NCI-H82 (cell line): ENCODE data around the gene SEMA3D.

Source experiments
- DNase-seq: peaks from one replicate; lab custom pipeline; 2025; lab: John Stamatoyannopoulos, UW

SEMA3D gene

GRCh38 chr7:85078181-85078580, 108.7 kb downstream of the SEMA3D start:
- no peak for DNase-seq

- no peak for DNase-seq
Observed at GRCh38 chr7:85075864-85076263, 111.0 kb downstream of the SEMA3D start.

- no peak for DNase-seq
Observed at GRCh38 chr7:85074992-85075391, 111.9 kb downstream of the SEMA3D start.

- no peak for DNase-seq
Observed at GRCh38 chr7:85074016-85074415, 112.8 kb downstream of the SEMA3D start.

GRCh38 chr7:85070967-85071628, 115.8 kb downstream of the SEMA3D start:
- DNase-seq: no peak

- DNase-seq: no peak
Observed at GRCh38 chr7:85068799-85069198, 118.1 kb downstream of the SEMA3D start.

- DNase-seq: no peak
Observed at GRCh38 chr7:85067371-85067770, 119.5 kb downstream of the SEMA3D start.

- no peak for DNase-seq
Observed at GRCh38 chr7:85065888-85066485, 120.9 kb downstream of the SEMA3D start.

DNA sequence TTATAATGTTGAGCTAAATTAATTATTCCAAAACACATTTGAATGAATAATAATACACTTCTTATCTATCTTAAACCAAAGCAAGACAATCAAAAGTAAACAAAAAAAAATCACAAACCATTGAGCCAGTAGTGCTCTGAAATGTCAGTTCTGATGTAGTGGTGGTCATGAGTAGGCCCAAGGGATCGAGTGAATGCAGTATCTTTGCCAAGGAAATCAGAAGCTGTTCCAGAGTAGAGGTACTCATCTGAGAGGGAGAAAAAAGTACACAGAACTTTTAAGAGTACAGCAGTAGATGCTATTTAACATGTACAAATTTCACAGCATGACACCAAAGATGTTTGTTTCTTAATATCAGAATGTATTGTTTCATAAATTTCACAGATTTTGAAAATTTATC, 121.5 kb downstream of the SEMA3D start:
- DNase-seq: no peak

DNA sequence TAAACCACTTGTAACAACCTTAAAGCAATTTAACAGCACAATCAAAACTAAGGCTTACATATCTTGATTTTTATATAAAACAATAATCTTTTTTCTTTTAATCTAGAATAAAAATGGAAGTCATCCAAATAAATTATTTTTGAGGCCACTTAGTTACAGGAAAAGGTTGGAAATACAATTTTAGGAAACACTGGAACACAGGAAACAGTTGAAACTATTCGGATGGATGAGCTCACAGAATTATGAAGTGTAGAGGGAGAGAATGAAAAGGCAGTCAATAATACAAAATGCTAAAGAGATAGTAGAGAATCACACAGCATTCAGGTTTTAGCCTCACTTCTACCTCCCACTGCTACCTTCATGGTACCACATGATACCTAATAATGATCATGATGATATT, 124.2 kb downstream of the SEMA3D start:
- DNase-seq: no peak

- no peak for DNase-seq
Observed at GRCh38 chr7:85061456-85061855, 125.4 kb downstream of the SEMA3D start.

GRCh38 chr7:85060696-85061095, 126.2 kb downstream of the SEMA3D start:
- DNase-seq: no peak

- no peak for DNase-seq
Observed at GRCh38 chr7:85055906-85056305, 130.9 kb downstream of the SEMA3D start.

DNA sequence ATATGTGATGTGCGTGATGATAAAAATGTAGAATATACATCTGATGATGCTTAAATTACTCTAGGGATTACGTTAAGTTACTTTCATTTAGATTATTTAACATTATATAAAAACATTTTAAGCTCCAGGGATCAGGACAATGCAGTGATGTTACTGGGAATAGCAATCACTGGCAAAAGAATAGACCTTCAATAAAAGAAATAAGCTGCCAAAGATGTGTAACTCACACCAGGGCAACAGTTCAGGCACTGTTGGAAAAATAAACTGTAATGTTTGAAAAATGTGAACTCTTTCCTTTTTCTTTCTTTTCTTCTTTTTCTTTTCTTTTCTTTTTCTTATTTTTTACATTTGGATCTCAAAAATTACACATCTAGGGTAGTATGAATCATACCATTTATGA, 131.7 kb downstream of the SEMA3D start:
- no peak for DNase-seq

DNA sequence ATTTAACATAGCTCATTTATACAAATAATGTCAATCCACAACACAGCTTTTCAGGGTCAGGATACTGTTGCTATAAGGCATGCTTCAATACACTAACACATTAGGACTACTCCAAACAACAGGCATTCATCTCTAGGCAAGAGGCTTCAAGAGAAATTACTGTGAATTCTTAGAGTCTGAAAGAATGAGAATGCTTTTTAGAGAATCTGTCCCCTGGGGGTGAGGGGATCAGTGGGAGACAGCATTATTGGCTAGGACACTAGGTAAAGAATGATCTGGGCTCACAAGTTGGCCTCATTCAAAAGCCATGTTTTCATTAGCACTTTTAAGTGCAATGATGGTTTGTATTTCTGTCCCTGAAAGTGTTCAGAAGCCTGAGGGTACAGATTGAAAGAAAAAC, 132.6 kb downstream of the SEMA3D start:
- DNase-seq: no peak

DNA sequence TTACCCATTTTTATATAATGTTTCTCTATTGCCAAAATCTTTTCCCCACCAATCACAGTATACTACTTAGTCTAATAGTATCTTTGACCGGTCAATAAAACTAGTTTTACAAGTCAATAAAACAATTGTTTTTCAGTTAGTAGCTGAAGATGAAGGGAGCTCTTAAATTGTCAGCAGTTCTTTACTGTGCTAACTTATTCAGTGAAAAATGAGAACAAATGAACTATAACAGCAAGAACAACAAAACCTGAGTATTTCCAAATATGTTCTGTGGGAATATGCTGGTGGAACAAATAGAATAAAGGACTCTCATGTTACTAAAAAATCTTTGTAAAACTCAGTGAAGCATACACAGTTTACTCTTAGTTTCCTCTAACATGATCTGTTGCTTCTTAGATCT, 134.0 kb downstream of the SEMA3D start:
- no peak for DNase-seq

GRCh38 chr7:85052056-85052737, 134.7 kb downstream of the SEMA3D start:
- no peak for DNase-seq

DNA sequence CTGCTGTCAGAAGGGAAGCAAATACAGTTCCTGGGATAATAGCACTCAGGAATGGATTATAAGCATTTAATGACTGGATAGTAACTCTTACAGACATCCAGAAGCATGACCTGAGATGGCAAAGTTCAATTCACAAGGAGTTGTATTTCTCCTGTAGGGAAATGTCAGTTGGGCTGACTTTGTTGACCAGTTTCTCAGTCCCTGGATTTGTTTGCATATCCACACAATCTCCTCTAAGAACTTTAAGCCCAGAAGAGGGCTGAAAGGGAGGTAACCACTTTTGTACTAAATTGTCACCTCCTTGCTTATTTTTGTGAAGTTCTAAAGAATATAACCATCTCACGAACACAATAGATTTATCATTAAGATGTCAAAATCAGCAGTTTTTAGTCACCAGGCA, 140.3 kb downstream of the SEMA3D start:
- peak; percentile 40 for DNase-seq

- DNase-seq: peak; percentile 84
Observed at GRCh38 chr7:85041605-85042216, 145.1 kb downstream of the SEMA3D start.

DNA sequence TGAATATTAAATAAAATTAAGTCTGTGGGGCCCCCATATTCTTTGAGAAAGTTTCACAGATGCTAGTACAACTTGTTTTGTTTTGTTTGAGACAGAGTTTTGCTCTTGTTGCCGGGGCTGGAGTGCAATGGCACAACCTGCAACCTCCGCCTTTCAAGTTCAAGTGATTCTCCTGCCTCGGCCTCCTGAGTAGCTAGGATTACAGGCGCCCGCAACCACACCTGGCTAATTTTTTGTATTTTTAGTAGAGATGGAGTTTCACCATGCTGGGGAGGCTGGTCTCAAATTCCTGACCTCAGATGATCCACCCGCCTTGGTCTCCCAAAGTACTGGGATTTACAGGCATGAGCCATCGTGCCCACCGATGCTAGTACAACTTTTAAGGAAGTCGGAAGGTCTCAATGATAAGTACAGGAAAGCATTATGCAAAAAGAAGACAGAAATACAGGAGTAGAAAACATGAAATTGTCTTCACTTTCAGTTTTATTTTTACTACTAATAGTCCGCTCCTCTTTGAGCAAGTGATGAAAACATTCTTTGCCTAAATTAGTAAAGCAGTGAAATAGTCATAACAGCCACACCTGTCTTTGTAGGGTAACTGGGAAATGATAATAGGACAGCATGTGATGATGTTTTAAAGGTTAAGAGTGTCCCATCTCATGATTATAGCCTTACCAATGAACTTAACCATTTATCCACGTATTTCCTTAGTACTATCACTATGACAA, 147.5 kb downstream of the SEMA3D start:
- DNase-seq: no peak

- no peak for DNase-seq
Observed at GRCh38 chr7:85038466-85038865, 148.4 kb downstream of the SEMA3D start.

- DNase-seq: peak; percentile 15
Observed at GRCh38 chr7:85033263-85033662, 153.6 kb downstream of the SEMA3D start.
